K562 (cell line): Measurements from ENCODE around the gene HEXIM2. TPM values are rescaled to one million over a fixed set of nuclear protein-coding genes. Genes with fewer than 3 reads are reported as not detected.

ENCODE experiments used
- ATAC-seq: fragments of 200-7000 bp; cut with Tn5 transposase; 3 replicates; pipeline ENCODE4 v1.9.1; 2020; ENCODE audit warnings: moderate library complexity
- BruUV-seq: library from RNA; stranded (reverse); fragments of 400-500 nt; replicated peaks from 2 replicates; lab custom pipeline; 2021; lab: Mats Ljungman, UMichigan
- CTCF ChIA-PET: fragments of 300-600 bp; formaldehyde crosslinking; extraction: SDS; loops from one replicate; lab custom pipeline; 2021; ENCODE audit warnings: low intra/inter-chr PET ratio; lab: Yijun Ruan, JAX
- POLR2A ChIA-PET: fragments of 300-600, 350-650 bp; sonication (Branson Sonifier 250); formaldehyde crosslinking; extraction: SDS; loops from one replicate; lab custom pipeline; 2021; ENCODE audit warnings: antibody characterized with exemption, inconsistent platforms; lab: Yijun Ruan, JAX
- DNase-seq, 4 experiments: peaks; one replicate each; pipeline versions ENCODE4 v3.0.0 to v3.0.0-alpha.2; 2011 to 2018; ENCODE audit warnings: low spot score in 3 of 4, mixed read lengths in 3 of 4; ENCODE audit errors: extremely low read depth in 1 of 4
- FAIRE-seq: peaks from 2 replicates; lab custom pipeline; 2011; peaks lifted over from hg19 to GRCh38; lab: Jason Lieb, UNC
- H2AFZ ChIP-seq: 2 replicates; pipeline ENCODE4 v1.6.0; 2011; ENCODE audit warnings: low read depth, low read length, control low read depth, inconsistent platforms
- H3K27ac ChIP-seq: fragments of 200-600 bp; 3 replicates; pipeline ENCODE4 v1.8.0; 2011; ENCODE audit warnings: low read depth, mild to moderate bottlenecking, control low read depth, inconsistent platforms, low read length, moderate library complexity, mixed read lengths; ENCODE audit errors: extremely low read depth
- H3K27me3 ChIP-seq, 2 experiments: fragments of 300-600 bp in 1 of 2; 2 replicates in 1 of 2; 3 replicates in 1 of 2; pipeline versions ENCODE4 v1.6.0 to v1.8.0; 2011; ENCODE audit warnings: inconsistent platforms in 2 of 2, low read length in 2 of 2, mild to moderate bottlenecking in 1 of 2, mixed read lengths in 1 of 2, moderate library complexity in 1 of 2; ENCODE audit not compliant: control insufficient read depth in 2 of 2, insufficient read depth in 2 of 2
- H3K36me3 ChIP-seq: fragments of 300-600 bp; 3 replicates; pipeline ENCODE4 v1.8.0; 2011; ENCODE audit warnings: mild to moderate bottlenecking, low read length, inconsistent platforms; ENCODE audit not compliant: control insufficient read depth, insufficient read depth
- H3K4me1 ChIP-seq, 2 experiments: fragments of 200-600 bp in 1 of 2; replicated peaks in 1 of 2; 2 replicates in 1 of 2; 3 replicates in 1 of 2; pipeline versions ENCODE4 v1.5.1 to v1.8.0; 2011; ENCODE audit warnings: inconsistent platforms in 2 of 2, low read length in 2 of 2, mild to moderate bottlenecking in 1 of 2, mixed read lengths in 1 of 2, moderate library complexity in 1 of 2; ENCODE audit not compliant: control insufficient read depth in 2 of 2, insufficient read depth in 2 of 2
- H3K4me2 ChIP-seq: 2 replicates; pipeline ENCODE4 v1.6.1; 2011; ENCODE audit warnings: low read length, control low read depth, inconsistent platforms, mixed read lengths; ENCODE audit not compliant: insufficient read depth
- H3K4me3 ChIP-seq: fragments of 200-600 bp; sonication (generic), shearing (Covaris generic); 2 replicates; pipeline ENCODE4 v1.5.1; 2016; ENCODE audit warnings: control low read depth, inconsistent platforms
- H3K79me2 ChIP-seq: fragments of 200-600 bp; 3 replicates; pipeline ENCODE4 v1.8.0; 2011; ENCODE audit warnings: low read length, inconsistent platforms; ENCODE audit not compliant: control insufficient read depth, insufficient read depth
- H3K9ac ChIP-seq, 2 experiments: 2 replicates each; pipeline versions ENCODE4 v1.6.0 to v1.6.1; 2011; ENCODE audit warnings: low read depth in 2 of 2, low read length in 2 of 2, control low read depth in 1 of 2, inconsistent platforms in 1 of 2, mild to moderate bottlenecking in 1 of 2, mixed read lengths in 1 of 2; ENCODE audit not compliant: insufficient read depth in 1 of 2
- H3K9me1 ChIP-seq: one replicate; pipeline ENCODE4 v1.6.0; 2011; ENCODE audit warnings: inconsistent platforms, mild to moderate bottlenecking, low read length, moderate library complexity; ENCODE audit not compliant: control insufficient read depth, insufficient read depth
- H3K9me3 ChIP-seq: replicated peaks from 2 replicates; pipeline ENCODE4 v1.5.1; 2011; ENCODE audit warnings: low read depth, low read length, inconsistent platforms; ENCODE audit not compliant: control insufficient read depth, insufficient read depth
- H4K20me1 ChIP-seq: replicated peaks from 2 replicates; pipeline ENCODE4 v1.6.1; 2011; ENCODE audit warnings: low read length, inconsistent platforms, mixed read lengths; ENCODE audit not compliant: control insufficient read depth, insufficient read depth
- C11orf30 ChIP-seq: fragments of 450-650 bp; IDR thresholded peaks from 2 replicates; pipeline ENCODE4 v1.6.1; 2016; ENCODE audit warnings: low read depth, mild to moderate bottlenecking
- KLF6 ChIP-seq: fragments of 250-450 bp; sonication (Bioruptor Pico); IDR thresholded peaks from 2 replicates; pipeline ENCODE4 v1.4.0; 2020; ENCODE audit warnings: mild to moderate bottlenecking, moderate library complexity, borderline replicate concordance
- POLR2G ChIP-seq: fragments of 200-400 bp; formaldehyde crosslinking; IDR thresholded peaks from 2 replicates; pipeline ENCODE4 v1.6.1; 2017; ENCODE audit warnings: low read depth, mild to moderate bottlenecking, antibody characterized with exemption, low read length, moderate library complexity
- ZNF431 ChIP-seq: sonication (generic); formaldehyde crosslinking; IDR thresholded peaks from 2 replicates; pipeline ENCODE4 v1.8.0; 2022; ENCODE audit warnings: mild to moderate bottlenecking, missing genetic modification reagents
- ZZZ3 ChIP-seq: fragments of 450-650 bp; IDR thresholded peaks from 2 replicates; pipeline ENCODE4 v1.6.1; 2016; ENCODE audit warnings: antibody characterized with exemption, mild to moderate bottlenecking, moderate library complexity
- WGBS: fragments of 100-300 bp; shearing (Covaris generic); methylation state at CpG from one replicate; pipeline ENCODE4 v1.1.6; 2016; ENCODE audit warnings: low coverage, mixed read lengths; ENCODE audit not compliant: insufficient coverage; ENCODE audit errors: missing lambda C conversion rate; 5-methylcytosine and 5-hydroxymethylcytosine counted together
- in situ Hi-C: fragments of 300-500 bp; cut with MboI; formaldehyde crosslinking; loops from 4 replicates; pipeline ENCODE4 v1.15.0; 2018; ENCODE audit warnings: inconsistent platforms, mixed read lengths
- intact Hi-C: fragments of 100-400 bp; cut with micrococcal nuclease; formaldehyde crosslinking; loops from 2 replicates; pipeline ENCODE4 v1.14.2; 2022
- polyA plus RNA-seq, 8 experiments: library from polyadenylated mRNA; depleted of rRNA in 4 of 8; stranded (reverse) in 5 of 8; unstranded in 3 of 8; fragments of >200 nt; fragmentation: Nextera tagmentation in 2 of 8; fragmentation: Illumina TruSeq in 1 of 8; extraction: Ambion mirVana in 2 of 8; extraction: Trizol in 1 of 8; gene quantifications; 2 replicates each; pipeline versions ENCODE4 v1.2.1 to v1.2.3, GENCODE V29; 2011 to 2014; ENCODE audit warnings: inconsistent platforms in 1 of 8, missing spikeins in 1 of 8
- total RNA-seq, 7 experiments: library from RNA; depleted of rRNA in 6 of 7; stranded (reverse); fragments of >200 nt in 6 of 7; fragmentation: Illumina TruSeq in 2 of 7; extraction: Trizol in 2 of 7; gene quantifications; 2 replicates each; pipeline versions ENCODE4 v1.2.1 to v1.2.3, GENCODE V29; 2011 to 2021; ENCODE audit warnings: low replicate concordance in 1 of 7

Gene HEXIM2
- total and polyA plus RNA-seq, 9 of the 15 experiments (the other 6 are each of a cell fraction or from before 2014, with no cell fraction given), result 0.69 to 3.4 (median 1.1) TPM; not detected in 2

DNA sequence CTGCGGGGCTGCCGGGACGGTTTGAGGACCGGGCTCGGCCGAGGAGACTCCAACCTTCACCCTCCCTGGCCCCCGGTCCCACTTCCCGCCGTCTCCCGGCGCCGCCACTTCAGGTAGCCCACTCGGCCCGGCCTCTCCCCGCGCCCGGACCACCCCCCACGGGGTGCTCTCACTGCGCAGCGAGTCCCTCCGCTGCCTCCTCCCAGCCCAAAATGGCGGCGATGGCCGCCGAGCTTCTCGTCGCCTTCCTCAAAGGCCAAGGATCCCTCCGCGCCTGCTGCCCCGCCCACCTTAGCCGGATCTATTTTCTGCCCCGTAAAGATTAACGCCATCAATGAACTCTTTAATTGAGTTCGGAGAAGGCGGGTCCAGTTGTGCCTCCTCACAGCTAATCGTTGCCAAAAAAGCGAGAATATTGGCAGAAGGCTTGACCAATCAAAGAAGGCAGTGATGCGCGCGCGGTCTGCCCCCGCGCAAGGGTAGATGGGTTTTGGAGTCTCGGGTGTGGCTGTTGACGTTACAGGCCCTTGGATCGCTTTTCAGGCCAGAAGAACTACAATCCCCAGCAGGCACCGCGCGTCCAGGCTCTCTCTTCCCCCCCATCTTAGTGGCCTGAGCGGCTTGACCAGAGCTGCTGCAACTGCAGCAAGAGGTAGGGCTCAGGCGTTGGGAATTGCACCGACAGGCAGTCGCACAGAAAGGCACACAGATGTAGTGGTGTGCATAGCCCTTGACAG is at the start of gene HEXIM2 (continued):
- TF ChIP-seq ZZZ3, result no peak
- TF ChIP-seq KLF6 (CRISPR knock-in tag), result 0 out of 2 replicates have a peak, but pooled peaks have one; percentile 16
- peak; percentile 71; the same call in 1 of the 2 replicates for TF ChIP-seq ZNF431 (CRISPR knock-in tag)

- no peak overlapping the region for H3K4me2 ChIP-seq
- POLR2A ChIA-PET, result interaction anchor here (0.5 to 1.2 kb wide), 4 partner anchors 10 to 42 kb away, joined by 3 to 5 read pairs (median 3); partner anchors contain the start of gene HEXIM1
- H2AFZ ChIP-seq, result no peak overlapping the region
- CTCF ChIA-PET, result interaction anchor here (1.0 kb wide), 1 partner anchor 20 kb away, joined by 3 read pairs; no protein-coding TSS in a partner anchor
- 83% methylated on average over 23 of the region's 23 CpGs for WGBS
- in situ Hi-C loops, result no loop called here
- H3K79me2 ChIP-seq, result no peaks in the 10 kb centered on the region
- intact Hi-C loops, result no loop called here
- TF ChIP-seq POLR2G (peak; percentile 32; the same call in 1 of the 2 replicates), C11orf30 (no peak)
- no TSS peak for BruUV-seq
- no peak for DNase-seq
- no peaks in the 10 kb centered on the region for H3K27me3 ChIP-seq
- no peak overlapping the region for H3K27ac ChIP-seq
- no peaks in the 10 kb centered on the region for H3K9me1 ChIP-seq
- peaks cover 14% of the 10 kb centered on the region; the same call in 2 of the 3 replicates for H3K36me3 ChIP-seq
- H3K4me1 ChIP-seq, result peaks cover 0 to 25% of the 10 kb centered on the region in 2 experiments; a peak in 3 of 5 replicates
- no peak overlapping the region; a peak in 1 of 4 replicates for H3K9ac ChIP-seq
- no peak overlapping the region for H3K4me3 ChIP-seq
- no peak for ATAC-seq
- peaks cover 8% of the 10 kb centered on the region; the same call in 1 of the 2 replicates for H4K20me1 ChIP-seq
- no peak for FAIRE-seq
- H3K9me3 ChIP-seq, result no peaks in the 10 kb centered on the region
Measured at GRCh38 chr17:45112559-45113423, 48.9 kb upstream of the HEXIM2 start.
